HG03460 (cell line): ENCODE data around the gene UAP1L1.
A peak's percentile ranks its signal among the peaks of the same experiment; 100 is the strongest.
"Not testable (repeated sequence)": the region's sequence is repeated elsewhere in the genome, so short reads cannot be mapped to it uniquely, and the experiment has no call there.

Experiments
- ATAC-seq: cut with Tn5 transposase; IDR thresholded peaks from one replicate; pipeline ENCODE4 v1.9.1; 2021; ENCODE audit not compliant: unreplicated experiment

UAP1L1 gene

DNA sequence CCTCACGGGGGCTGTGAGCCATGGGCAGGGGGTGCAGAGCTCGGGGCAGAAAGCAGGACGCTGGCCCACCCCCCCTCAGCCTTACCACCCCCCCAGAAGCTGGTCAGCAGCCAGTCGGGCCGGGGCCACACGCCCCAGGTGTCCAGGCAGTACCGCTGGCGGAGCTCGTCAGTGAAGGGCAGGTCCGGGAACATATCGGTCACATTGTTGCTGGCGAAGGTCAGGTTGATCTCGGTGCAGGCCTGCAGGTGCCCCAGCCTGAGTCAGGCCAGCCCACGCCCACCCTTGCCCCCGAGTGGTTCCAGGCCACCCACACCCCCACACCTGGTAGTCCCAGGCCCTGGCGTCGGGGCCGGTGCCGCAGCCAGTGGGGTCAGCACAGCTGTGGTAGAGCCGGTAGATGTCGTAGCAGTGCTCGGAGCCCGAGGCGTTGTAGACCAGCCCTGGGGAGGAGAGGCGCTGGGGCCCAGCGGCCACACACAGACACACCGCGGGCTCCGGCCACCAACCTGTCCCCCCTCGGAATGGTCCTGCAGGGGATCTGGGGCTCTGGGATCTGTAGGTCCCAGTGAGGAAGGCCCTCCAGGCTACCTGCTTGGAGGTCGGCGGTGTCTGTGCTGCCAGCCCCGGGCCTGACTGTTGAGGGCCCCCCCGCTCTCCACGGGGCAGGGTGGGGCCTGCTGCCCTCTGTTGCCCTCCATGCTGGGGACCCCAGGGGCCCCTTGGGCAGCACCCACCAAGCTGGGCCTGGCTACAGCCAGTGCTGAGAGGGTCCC is 34.7 kb downstream of the UAP1L1 start:
- no peak for ATAC-seq

GRCh38 chr9:137112564-137113384 is 35.5 kb downstream of the UAP1L1 start:
- ATAC-seq = no peak

- no peak for ATAC-seq
Measured at GRCh38 chr9:137113385-137114159, 36.3 kb downstream of the UAP1L1 start.

DNA sequence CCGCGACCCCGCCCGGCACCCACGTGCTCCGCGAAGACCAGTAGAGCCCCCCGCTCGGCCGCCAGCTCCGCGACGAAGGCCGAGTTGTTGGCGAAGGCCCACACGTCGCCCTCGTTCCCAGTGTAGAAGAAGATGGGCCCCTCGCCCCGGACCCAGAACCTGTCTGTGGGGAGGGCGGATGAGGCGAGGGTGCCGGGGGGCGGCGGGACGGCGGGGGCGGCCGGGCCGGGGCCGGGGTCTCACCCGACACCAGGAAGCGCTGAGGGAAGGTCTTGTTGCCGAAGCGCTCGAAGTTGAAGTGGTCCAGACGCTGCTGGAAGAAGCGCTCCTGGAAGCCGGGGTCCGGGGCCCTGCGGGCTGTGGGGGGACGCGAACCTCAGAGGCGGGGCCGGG is 36.9 kb downstream of the UAP1L1 start:
- ATAC-seq = no peak

DNA sequence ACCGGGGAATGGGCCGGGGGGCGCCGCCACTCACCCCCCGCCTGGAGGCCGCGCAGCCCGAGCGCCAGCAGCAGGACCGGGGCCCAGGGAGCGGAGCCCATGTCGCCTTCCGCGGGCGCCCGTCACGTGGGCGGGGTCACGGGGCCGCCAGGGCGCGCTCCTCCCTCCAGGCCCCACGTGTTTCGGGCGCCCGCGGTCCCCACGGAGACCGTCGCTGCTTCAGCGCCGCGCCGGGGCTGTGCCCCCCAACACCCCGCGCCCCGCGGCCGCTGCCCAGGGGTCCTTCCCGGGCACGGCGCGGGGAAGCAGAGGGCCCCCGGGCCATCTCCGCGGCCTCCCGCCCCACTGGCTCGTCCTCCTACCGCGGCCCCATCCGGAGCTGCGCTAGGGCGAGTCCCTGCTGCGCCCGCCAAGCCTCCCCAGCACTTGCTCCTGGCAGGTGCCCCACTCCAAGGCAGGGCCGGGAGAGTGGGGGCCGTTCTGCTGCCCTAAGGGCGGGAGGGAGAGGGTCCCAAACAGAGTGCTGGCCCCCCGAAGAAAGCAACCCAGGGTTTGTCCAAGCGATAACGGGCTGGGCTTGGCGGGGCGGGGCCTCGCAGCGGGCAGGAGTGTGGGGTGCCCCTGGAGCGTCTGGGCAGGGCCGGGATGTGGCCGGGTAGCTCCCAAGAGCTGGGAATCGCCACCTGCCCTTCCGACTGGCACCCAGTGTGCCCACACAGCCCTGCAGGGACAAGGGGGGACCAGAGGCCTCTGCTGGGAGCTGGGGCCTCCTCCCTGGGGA is 37.5 kb downstream of the UAP1L1 start, which contains the start of gene DPP7:
TSS of gene DPP7 (minus strand) at position 121 of the 781 bp plus-strand sequence. CDS start at position 101, 20 bp downstream.
- ATAC-seq = peak; percentile 63

DNA sequence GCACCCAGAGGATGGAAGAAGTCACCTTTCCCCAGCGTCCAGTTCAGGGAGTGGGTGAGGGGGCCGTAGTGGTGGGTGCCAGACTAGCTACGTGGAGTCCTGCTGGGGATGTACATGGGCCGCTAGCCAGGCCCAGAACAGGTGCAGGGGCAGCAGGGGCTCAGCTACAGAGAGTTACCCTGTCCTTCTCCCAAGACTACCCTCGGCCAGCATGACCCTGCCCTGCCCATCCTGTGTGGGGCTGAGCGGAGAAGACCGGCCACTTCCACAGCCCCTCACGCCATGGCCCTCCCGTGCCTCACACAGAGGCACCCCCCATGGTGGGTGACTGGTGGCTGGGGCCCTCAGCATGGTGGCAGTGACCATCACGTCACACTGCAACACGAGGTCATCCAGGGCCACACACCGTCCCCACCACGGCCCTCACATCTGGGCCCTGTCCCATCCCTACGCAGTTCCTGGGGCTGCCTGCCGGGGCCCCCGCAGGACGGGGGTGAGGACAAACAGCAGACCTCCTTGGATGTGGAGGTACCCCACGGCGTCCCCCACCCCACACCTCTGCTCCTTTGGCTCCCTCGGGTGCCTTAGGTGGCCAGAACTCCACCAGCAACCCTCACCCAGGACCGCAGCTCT is 38.2 kb downstream of the UAP1L1 start:
- ATAC-seq = no peak

DNA sequence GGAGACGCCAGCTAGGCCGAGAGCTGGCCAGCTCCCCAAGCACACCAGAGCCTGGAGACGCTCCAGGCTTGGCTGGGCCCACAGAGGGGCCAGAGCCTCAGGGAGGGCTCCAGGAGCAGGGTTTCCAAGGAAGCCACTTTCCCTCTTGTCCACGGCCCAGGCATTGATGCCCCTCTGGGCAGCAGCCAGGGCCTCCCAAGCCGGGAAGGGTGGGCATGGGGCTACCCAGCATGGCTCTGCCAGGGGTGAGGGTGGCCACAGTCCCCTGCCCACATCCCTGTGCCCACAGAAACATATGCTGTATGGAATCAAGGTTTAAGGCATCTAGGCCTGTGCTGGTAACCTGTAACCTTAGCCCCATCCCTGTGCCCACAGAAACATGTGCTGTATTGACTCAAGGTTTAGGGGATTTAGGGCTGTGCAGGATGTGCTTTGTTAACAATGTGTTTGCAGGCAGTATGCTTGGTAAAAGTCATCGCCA is 38.8 kb downstream of the UAP1L1 start:
- no peak for ATAC-seq

GRCh38 chr9:137116728-137117127 is 39.4 kb downstream of the UAP1L1 start:
- no peak for ATAC-seq

DNA sequence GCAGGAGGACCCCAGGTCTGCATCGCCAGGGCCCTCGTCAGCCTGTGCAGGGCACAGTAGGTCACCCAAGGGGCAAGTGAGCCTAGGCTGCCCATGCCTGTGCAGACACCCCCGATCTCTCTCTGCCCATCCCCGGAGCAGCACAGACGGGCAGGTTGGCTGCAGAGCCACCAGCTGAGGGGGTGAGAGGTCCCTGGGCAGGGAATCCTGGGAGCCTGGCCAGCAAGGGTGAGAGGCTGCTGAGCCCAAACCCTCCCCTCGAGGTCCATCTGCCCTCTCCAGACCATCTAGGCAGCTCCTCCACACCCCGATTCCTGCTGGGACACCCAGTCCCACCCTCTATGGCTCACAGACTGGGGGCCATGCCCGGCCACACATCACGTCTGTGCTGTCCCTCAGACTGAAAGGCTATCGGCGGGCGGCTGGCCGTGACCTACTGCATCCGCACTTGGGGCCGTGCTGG is 40.0 kb downstream of the UAP1L1 start:
- ATAC-seq = no peak

DNA sequence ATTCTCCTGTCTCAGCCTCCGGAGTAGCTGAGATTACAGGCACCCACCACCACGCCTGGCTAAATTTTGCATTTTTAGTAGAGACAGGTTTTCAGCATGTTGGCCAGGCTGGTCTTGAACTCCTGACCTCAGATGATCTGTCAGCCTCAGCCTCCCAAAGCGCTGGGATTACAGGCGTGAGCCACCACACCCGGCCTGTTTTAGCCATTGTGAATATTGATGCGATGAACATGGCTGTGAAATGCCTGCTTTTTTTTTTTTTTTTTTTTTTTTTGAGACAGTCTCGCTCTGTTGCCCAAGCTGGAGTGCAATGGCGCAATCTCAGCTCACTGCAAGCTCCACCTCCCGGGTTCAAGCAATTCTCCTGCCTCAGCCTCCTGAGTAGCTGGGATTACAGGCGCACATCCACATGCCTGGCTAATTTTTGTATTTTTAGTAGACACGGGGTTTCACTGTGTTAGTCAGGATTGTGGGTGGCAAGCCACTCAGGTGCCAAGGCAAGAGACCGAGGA is 40.8 kb downstream of the UAP1L1 start:
- ATAC-seq = not testable (repeated sequence)

DNA sequence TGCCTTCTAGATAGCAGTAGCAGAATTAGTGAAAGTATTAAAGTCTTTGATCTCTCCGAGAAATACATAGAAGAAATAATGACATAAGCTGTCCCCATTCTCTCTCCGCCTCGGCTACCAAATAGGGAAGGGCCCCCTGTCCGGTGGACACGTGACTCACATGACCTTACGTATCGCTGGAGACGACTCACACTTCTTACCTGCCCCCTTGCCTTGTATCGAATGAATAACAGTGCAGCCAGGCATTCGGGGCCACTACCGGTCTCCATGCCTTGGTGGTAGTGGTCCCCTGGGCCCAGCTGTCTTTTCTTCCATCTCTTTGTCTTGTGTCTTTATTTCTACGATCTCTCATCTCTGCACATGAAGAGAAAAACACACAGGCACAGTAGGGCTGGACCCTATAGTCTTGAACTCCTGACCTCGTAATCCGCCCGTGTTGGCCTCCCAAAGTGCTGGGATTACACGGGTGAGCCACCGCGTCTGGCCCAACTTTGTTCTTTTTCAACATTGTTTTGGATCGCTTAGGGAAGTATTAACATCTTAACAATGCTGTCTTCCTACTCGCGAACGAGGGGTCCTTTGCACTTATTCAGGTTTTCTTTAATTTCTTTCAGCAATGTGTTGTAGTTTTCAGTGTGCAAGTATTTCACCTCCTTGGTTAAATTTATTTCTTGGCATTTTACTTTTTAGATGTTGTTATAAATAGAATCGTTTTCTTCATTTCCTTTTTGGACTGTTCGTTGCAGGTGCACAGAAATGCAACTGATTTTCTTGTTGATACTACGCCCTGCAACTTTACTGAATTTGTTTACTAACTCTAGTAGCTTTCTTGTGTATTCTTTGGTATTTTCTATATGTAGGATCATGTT is 44.8 kb downstream of the UAP1L1 start:
- ATAC-seq = not testable (repeated sequence)

- not testable (repeated sequence) for ATAC-seq
Measured at GRCh38 chr9:137122796-137123467, 45.6 kb downstream of the UAP1L1 start.

GRCh38 chr9:137123468-137123837 is 46.1 kb downstream of the UAP1L1 start:
- no peak for ATAC-seq

- not testable (repeated sequence) for ATAC-seq
Measured at GRCh38 chr9:137123952-137124462, 46.7 kb downstream of the UAP1L1 start.

DNA sequence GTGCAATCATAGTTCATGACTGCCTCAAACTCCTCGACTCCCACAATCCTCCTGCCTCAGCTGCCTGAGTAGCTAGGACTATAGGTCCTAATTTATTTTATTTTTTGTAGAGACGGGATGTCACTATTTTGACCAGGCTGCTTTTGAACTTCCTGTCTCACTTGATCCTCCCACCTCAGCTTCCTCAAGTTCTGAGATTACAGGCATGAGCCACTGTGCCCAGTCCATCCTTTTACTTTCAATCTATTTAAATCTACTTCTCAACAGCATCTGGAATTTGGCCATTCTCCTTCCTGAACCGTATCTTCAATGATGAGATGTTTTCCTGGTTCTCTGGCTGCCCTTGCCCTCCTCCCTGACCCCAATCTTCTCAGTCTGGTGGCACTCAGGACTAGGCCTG is 49.5 kb downstream of the UAP1L1 start:
- no peak for ATAC-seq

DNA sequence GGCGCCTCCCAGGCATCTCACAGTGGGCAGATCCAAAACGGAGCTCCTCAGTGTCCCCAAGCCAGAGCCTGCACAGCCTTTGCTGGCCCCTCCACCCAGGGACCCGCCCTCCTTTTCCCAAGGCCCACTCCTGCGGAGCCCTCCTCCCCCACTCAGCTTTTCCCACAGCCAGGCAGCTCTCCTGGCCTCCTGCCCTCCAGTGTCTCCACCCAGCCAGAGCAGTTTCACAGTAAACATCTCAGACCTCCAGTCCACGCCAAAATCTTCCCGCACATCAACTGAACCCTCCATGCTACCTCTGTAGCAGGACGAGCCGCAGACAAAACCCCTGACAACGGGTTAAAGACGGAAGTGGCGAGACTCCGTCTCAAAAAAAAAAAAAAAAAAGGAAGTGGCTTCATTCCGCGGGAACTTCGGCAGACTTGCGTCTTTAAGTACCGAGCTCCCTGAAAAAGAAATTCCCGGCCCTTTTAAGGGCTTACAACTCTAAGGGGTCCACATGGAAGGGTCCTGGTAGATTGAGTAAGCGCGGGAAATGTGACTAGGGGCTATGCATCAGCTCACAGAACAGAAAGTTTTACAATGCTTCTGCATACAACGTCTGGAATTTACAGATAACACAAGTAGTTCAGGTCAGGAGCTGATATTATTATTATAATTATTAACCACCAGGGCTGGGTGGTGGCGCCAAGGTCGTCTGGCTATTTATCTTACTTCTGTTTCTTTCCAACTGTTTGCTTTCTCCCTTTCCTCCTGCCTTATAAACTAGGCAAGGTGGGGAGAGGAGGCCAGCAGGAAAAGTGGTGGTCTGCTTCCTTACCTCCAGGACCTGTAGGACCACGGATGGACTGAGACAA is 50.2 kb downstream of the UAP1L1 start:
- no peak for ATAC-seq
